DOHH2 (cell line): ENCODE measurements around the gene NOS3.

Source experiments
- H3F3A ChIP-seq: fragments of 200-600 bp; sonication (generic), shearing (Covaris generic); 2 replicates; pipeline ENCODE4 v1.6.0; 2016; ENCODE audit warnings: antibody characterized with exemption, mild to moderate bottlenecking; ENCODE audit not compliant: control insufficient read depth, insufficient read depth
- H3K27ac ChIP-seq: fragments of 200-600 bp; sonication (generic); 2 replicates; pipeline ENCODE4 v1.5.1; 2014; ENCODE audit warnings: low read depth, mild to moderate bottlenecking, low read length, moderate library complexity
- H3K27me3 ChIP-seq: fragments of 200-600 bp; sonication (generic); 2 replicates; pipeline ENCODE4 v1.6.1; 2014; ENCODE audit warnings: mild to moderate bottlenecking, low read length, mixed read lengths; ENCODE audit not compliant: control insufficient read depth
- H3K36me3 ChIP-seq: fragments of 200-600 bp; sonication (generic); 2 replicates; pipeline ENCODE4 v1.6.1; 2014; ENCODE audit warnings: mild to moderate bottlenecking, low read length, moderate library complexity, mixed read lengths; ENCODE audit not compliant: control insufficient read depth
- H3K4me1 ChIP-seq: fragments of 200-600 bp; sonication (generic); 2 replicates; pipeline ENCODE4 v1.6.1; 2014; ENCODE audit warnings: mild to moderate bottlenecking, low read length, mixed read lengths; ENCODE audit not compliant: control insufficient read depth
- H3K4me2 ChIP-seq: fragments of 200-600 bp; sonication (generic); 2 replicates; pipeline ENCODE4 v1.6.0; 2014; ENCODE audit warnings: mild to moderate bottlenecking, low read length, moderate library complexity
- H3K4me3 ChIP-seq: fragments of 200-600 bp; sonication (generic); 2 replicates; pipeline ENCODE4 v1.5.1; 2014; ENCODE audit warnings: mild to moderate bottlenecking, low read length, mixed read lengths
- H3K79me2 ChIP-seq: fragments of 200-600 bp; sonication (generic); 2 replicates; pipeline ENCODE4 v1.6.1; 2014; ENCODE audit warnings: mild to moderate bottlenecking, low read length, mixed read lengths; ENCODE audit not compliant: control insufficient read depth
- H3K9me2 ChIP-seq: fragments of 200-600 bp; sonication (generic); replicated peaks from 2 replicates; pipeline ENCODE4 v1.6.1; 2014; ENCODE audit warnings: mild to moderate bottlenecking, low read length, mixed read lengths; ENCODE audit not compliant: control insufficient read depth
- H3K9me3 ChIP-seq: fragments of 200-600 bp; sonication (generic); 2 replicates; pipeline ENCODE4 v1.6.1; 2014; ENCODE audit warnings: antibody characterized with exemption, low read length, mixed read lengths; ENCODE audit not compliant: control insufficient read depth, insufficient read depth
- H4K20me1 ChIP-seq: fragments of 200-600 bp; sonication (generic); 2 replicates; pipeline ENCODE4 v1.6.0; 2014; ENCODE audit warnings: low read depth, mild to moderate bottlenecking, antibody characterized with exemption, low read length, moderate library complexity; ENCODE audit not compliant: control insufficient read depth, insufficient read depth
- EZH2phosphoT487 ChIP-seq: fragments of 200-600 bp; sonication (generic); IDR thresholded peaks from 2 replicates; pipeline ENCODE4 v1.6.1; 2017; ENCODE audit warnings: borderline replicate concordance, mild to moderate bottlenecking, antibody characterized with exemption, low read length, moderate library complexity, mixed read lengths
- TF ChIP-seq, protein P1 (sequence below): fragments of 200-600 bp; sonication (generic); IDR thresholded peaks from one replicate; pipeline ENCODE4 v1.5.1; 2014; ENCODE audit warnings: antibody characterized with exemption, mild to moderate bottlenecking, low read depth, low read length; ENCODE audit not compliant: poor library complexity, severe bottlenecking

NOS3 gene

DNA sequence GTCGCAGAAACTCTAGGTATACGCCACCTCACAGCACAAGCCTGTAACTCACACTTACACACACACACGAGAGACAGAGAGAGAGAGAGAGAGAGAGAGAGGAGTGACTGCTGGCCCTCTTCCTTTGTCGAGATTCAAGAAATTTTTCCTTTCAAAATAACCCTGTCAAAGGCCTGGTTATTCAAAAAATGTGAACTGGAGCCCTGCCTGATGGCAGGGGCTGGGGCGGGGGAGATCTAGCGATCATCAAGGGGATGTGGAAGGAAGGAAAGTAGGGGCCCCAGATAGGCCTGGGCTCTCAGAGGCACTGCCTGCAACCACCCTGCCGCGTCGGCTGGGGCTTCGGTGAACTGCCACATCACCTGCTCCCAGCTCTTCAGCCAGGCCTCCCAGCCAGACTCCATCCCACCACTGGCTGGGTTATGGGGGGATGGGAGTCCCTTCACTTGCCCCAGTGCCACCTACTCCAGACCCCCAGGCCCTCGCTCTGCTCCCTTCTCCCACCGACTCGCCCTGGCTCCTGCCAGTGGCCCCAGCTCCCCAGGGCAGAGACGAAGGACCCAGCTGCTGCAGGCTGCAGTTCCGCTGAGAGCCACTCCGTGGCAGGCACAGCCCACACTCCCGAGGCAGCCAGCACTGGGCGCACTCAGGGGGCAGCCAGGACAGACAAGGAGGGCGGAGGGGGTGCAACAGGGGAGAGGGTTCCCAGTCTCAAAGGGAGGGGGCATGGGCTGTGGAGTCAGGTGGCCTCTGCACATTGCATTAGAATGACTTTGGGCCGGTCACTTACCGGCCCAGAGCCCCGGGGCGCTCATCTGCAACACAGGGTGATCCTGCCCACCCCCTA lies 28.0 kb upstream of the NOS3 start:
- 0 out of 2 replicates have a peak, but pooled peaks cover 11% of the 10 kb centered on the region for H3K27me3 ChIP-seq
- H3K4me2 ChIP-seq = no peak overlapping the region
- H4K20me1 ChIP-seq = no peaks in the 10 kb centered on the region; the same call in 1 of the 2 replicates
- H3K9me3 ChIP-seq = no peaks in the 10 kb centered on the region
- 0 out of 2 replicates have a peak, but pooled peaks cover 3% of the 10 kb centered on the region for H3F3A ChIP-seq
- no peaks in the 10 kb centered on the region for H3K79me2 ChIP-seq
- H3K4me3 ChIP-seq = no peak overlapping the region
- H3K36me3 ChIP-seq = no peaks in the 10 kb centered on the region
- no peaks in the 10 kb centered on the region for H3K9me2 ChIP-seq
- peaks cover 8% of the 10 kb centered on the region for H3K4me1 ChIP-seq
- TF ChIP-seq EZH2phosphoT487 = no peak
- TF ChIP-seq, protein P1, sequence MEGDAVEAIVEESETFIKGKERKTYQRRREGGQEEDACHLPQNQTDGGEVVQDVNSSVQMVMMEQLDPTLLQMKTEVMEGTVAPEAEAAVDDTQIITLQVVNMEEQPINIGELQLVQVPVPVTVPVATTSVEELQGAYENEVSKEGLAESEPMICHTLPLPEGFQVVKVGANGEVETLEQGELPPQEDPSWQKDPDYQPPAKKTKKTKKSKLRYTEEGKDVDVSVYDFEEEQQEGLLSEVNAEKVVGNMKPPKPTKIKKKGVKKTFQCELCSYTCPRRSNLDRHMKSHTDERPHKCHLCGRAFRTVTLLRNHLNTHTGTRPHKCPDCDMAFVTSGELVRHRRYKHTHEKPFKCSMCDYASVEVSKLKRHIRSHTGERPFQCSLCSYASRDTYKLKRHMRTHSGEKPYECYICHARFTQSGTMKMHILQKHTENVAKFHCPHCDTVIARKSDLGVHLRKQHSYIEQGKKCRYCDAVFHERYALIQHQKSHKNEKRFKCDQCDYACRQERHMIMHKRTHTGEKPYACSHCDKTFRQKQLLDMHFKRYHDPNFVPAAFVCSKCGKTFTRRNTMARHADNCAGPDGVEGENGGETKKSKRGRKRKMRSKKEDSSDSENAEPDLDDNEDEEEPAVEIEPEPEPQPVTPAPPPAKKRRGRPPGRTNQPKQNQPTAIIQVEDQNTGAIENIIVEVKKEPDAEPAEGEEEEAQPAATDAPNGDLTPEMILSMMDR = peak; percentile 99
- no peak overlapping the region for H3K27ac ChIP-seq

DNA sequence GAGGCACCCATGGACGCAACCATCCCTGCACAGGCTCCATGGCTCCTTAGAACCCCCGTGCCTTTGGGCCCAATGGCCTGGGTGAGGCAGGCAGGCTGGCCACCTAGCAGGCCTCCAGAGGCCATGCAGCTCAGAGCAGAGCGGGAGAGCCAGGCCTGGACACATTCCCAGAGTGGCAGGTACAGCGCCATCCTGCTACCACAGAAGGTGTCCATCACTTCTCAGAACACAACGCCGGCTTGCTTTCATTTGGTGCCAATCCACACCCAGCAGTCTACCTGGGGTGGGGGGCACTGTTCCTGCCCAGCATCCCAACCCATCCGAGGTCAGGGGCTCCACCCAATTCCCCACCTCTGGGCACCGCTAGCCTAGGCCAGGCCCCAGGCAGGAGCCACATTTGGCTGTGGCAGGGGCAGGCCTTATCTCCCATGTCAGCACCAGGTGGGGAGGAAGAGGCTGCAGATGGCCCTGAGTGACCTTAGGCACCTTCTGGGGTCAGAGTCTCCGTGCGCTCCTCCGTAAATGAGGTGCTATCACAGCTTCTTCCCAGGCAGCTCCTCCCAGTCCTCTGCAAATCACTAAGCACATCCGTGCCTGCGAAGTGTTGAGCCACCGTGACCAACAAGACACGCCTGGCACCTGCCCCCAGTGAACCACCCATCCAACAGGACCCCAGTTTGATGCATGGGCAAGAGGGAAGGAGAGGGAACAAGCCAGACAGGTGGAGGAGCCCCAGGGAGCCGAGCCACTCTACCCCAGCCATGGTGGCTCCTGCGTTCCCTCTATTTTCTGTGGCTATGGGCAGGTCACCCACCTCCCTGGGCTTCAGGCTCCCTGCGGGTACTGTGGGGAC lies 26.9 kb upstream of the NOS3 start:
- Histone ChIP-seq H3K79me2 (no peaks in the 10 kb centered on the region), H3K4me3 (no peak overlapping the region), H3F3A (0 out of 2 replicates have a peak, but pooled peaks cover 3% of the 10 kb centered on the region), H3K27ac (no peak overlapping the region), H3K36me3 (no peaks in the 10 kb centered on the region), H3K9me2 (no peaks in the 10 kb centered on the region), H3K9me3 (no peaks in the 10 kb centered on the region), H3K4me2 (no peak overlapping the region), H3K4me1 (peaks cover 8% of the 10 kb centered on the region), H4K20me1 (no peaks in the 10 kb centered on the region; the same call in 1 of the 2 replicates), H3K27me3 (0 out of 2 replicates have a peak, but pooled peaks cover 14% of the 10 kb centered on the region)
- TF ChIP-seq, protein P1 = no peak
- TF ChIP-seq EZH2phosphoT487 = no peak

DNA sequence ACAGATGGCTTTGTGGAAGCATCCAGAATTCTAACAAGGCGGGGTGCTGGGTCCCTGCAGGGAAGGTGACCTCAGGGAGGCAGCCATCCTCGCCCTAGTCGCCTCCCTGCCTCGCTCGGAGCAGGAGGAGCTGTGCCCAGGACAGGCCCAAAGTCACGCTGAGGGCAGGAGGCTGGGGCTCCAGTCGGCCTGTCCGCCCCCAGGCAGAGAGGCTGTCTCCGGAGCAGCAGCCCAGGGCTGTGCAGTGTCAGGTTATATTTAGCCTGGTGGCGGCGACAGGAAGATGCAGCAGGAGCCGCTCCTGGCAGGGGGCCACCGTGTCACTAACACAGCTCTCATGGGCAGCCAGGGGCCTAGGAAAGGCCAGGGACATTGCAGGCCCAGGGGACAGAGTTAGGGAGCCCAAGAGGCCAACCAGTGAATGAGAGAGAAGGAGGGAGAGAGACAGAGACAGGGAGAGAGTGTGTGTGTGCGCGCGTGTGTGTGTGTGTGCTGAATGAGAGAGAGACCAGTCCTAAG lies 26.2 kb upstream of the NOS3 start:
- H3F3A ChIP-seq = 0 out of 2 replicates have a peak, but pooled peaks cover 3% of the 10 kb centered on the region
- no peaks in the 10 kb centered on the region for H3K9me3 ChIP-seq
- no peak overlapping the region for H3K4me2 ChIP-seq
- no peaks in the 10 kb centered on the region for H3K79me2 ChIP-seq
- peaks cover 8% of the 10 kb centered on the region for H3K4me1 ChIP-seq
- H3K9me2 ChIP-seq = no peaks in the 10 kb centered on the region
- no peaks in the 10 kb centered on the region for H3K36me3 ChIP-seq
- H4K20me1 ChIP-seq = no peaks in the 10 kb centered on the region; the same call in 1 of the 2 replicates
- no peak overlapping the region for H3K4me3 ChIP-seq
- H3K27ac ChIP-seq = no peak overlapping the region
- H3K27me3 ChIP-seq = 0 out of 2 replicates have a peak, but pooled peaks cover 14% of the 10 kb centered on the region
- TF ChIP-seq EZH2phosphoT487 = no peak
- TF ChIP-seq, protein P1 = no peak
